HepG2 (cell line): ENCODE measurements around the gene AAMP. TPM values are rescaled to one million over a fixed set of nuclear protein-coding genes. Genes with fewer than 3 reads are reported as not detected.

Experiments used
- ATF1 ChIP-seq: IDR thresholded peaks from 2 replicates; pipeline ENCODE4 v1.6.1; 2016; ENCODE audit warnings: mild to moderate bottlenecking, control low read depth
- FOXA3 ChIP-seq: IDR thresholded peaks from 2 replicates; pipeline ENCODE4 v1.6.1; 2016; ENCODE audit warnings: missing genetic modification reagents, missing compliant biosample characterization
- HINFP ChIP-seq: sonication (generic); formaldehyde crosslinking; IDR thresholded peaks from 2 replicates; pipeline ENCODE4 v1.4.0; 2020; ENCODE audit warnings: low read depth, mild to moderate bottlenecking, missing genetic modification reagents
- HMGXB4 ChIP-seq, 2 experiments: sonication (generic) in 1 of 2; formaldehyde crosslinking in 1 of 2; IDR thresholded peaks; 2 replicates each; pipeline versions ENCODE4 v1.4.0 to v1.6.1; 2018 to 2020; ENCODE audit warnings: missing genetic modification reagents in 2 of 2, borderline replicate concordance in 1 of 2, low read depth in 1 of 2, mild to moderate bottlenecking in 1 of 2, missing biosample characterization in 1 of 2
- KDM3A ChIP-seq: IDR thresholded peaks from 2 replicates; pipeline ENCODE4 v1.6.1; 2018; ENCODE audit warnings: low read depth, missing compliant biosample characterization
- PRDM15 ChIP-seq: sonication (generic); formaldehyde crosslinking; IDR thresholded peaks from 2 replicates; pipeline ENCODE4 v1.4.0; 2020; ENCODE audit warnings: missing genetic modification reagents
- PTBP1 ChIP-seq: fragments of 200-400 bp; formaldehyde crosslinking; IDR thresholded peaks from 2 replicates; pipeline ENCODE4 v1.6.1; 2018; ENCODE audit warnings: low read length, low read depth; ENCODE audit not compliant: poor library complexity, severe bottlenecking
- RFXAP ChIP-seq: sonication (generic); formaldehyde crosslinking; IDR thresholded peaks from 2 replicates; pipeline ENCODE4 v1.4.0; 2020; ENCODE audit warnings: missing genetic modification reagents, borderline replicate concordance
- SIN3A ChIP-seq: IDR thresholded peaks from 2 replicates; pipeline ENCODE4 v1.6.1; 2011; ENCODE audit warnings: low read depth, mild to moderate bottlenecking, control low read depth, low read length, borderline replicate concordance
- SIX1 ChIP-seq: sonication (generic); formaldehyde crosslinking; IDR thresholded peaks from 2 replicates; pipeline ENCODE4 v1.4.0; 2020; ENCODE audit warnings: missing genetic modification reagents, borderline replicate concordance
- SUZ12 ChIP-seq: fragments of 150-350 bp; IDR thresholded peaks from 2 replicates; pipeline ENCODE4 v1.6.1; 2014; ENCODE audit warnings: low read depth, low read length
- TCF7 ChIP-seq: sonication (generic); IDR thresholded peaks from 2 replicates; pipeline ENCODE4 v1.6.1; 2016; ENCODE audit warnings: antibody characterized with exemption, low read depth
- ZBTB43 ChIP-seq: sonication (generic); formaldehyde crosslinking; conservative IDR thresholded peaks from 2 replicates; pipeline ENCODE4 v1.4.0; 2020; ENCODE audit warnings: missing genetic modification reagents
- ZNF17 ChIP-seq: sonication (generic); formaldehyde crosslinking; IDR thresholded peaks from 2 replicates; pipeline ENCODE4 v1.5.0; 2020; ENCODE audit warnings: mild to moderate bottlenecking, missing genetic modification reagents
- ZNF253 ChIP-seq: sonication (generic); formaldehyde crosslinking; IDR thresholded peaks from 2 replicates; pipeline ENCODE4 v1.8.0; 2022; ENCODE audit warnings: mild to moderate bottlenecking, missing genetic modification reagents, borderline replicate concordance
- ZNF326 ChIP-seq: sonication (generic); formaldehyde crosslinking; IDR thresholded peaks from 2 replicates; pipeline ENCODE4 v1.4.0; 2020; ENCODE audit warnings: missing genetic modification reagents, borderline replicate concordance
- ZNF513 ChIP-seq: sonication (generic); formaldehyde crosslinking; conservative IDR thresholded peaks from 2 replicates; pipeline ENCODE4 v1.5.0; 2020; ENCODE audit warnings: missing genetic modification reagents
- ZNF570 ChIP-seq: sonication (generic); formaldehyde crosslinking; IDR thresholded peaks from 2 replicates; pipeline ENCODE4 v1.4.0; 2020; ENCODE audit warnings: mild to moderate bottlenecking, missing genetic modification reagents, borderline replicate concordance
- polyA plus RNA-seq, 8 experiments: library from polyadenylated mRNA; depleted of rRNA in 3 of 8; stranded (reverse) in 7 of 8; unstranded in 1 of 8; fragments of >200 nt; fragmentation: Illumina TruSeq in 4 of 8; extraction: Trizol in 4 of 8; gene quantifications; 2 replicates each; pipeline versions ENCODE4 v1.2.1 to v1.2.3, GENCODE V29; 2011 to 2016; ENCODE audit warnings: low read depth in 4 of 8, missing spikeins in 1 of 8, mixed read lengths in 1 of 8; ENCODE audit not compliant: insufficient read depth in 1 of 8
- total RNA-seq, 5 experiments: library from RNA; depleted of rRNA; stranded (reverse); fragments of >200 nt; fragmentation: Illumina TruSeq; extraction: Trizol; gene quantifications; 2 replicates each; pipeline ENCODE4 v1.2.3, GENCODE V29; 2016; ENCODE audit warnings: low read depth in 1 of 5

Gene AAMP
- total and polyA plus RNA-seq, 2 of the 13 experiments (the other 11 are each of a cell fraction or from before 2014, with no cell fraction given): 110 to 186 TPM

GRCh38 chr2:218293715-218294429 lies 23.9 kb upstream of the AAMP start (continued):
- TF ChIP-seq RFXAP (CRISPR knock-in tag) (0 out of 2 replicates have a peak, but pooled peaks have one; percentile 8), FOXA3 (no peak), ZNF253 (CRISPR knock-in tag) (no peak), HMGXB4 (CRISPR knock-in tag; IDR thresholded peaks at IDR 0.05; ENCODE audit: borderline replicate concordance in 1 of 2, low read depth in 1 of 2) (0 out of 4 replicates have a peak, but pooled peaks of 1 of the 2 experiments have one; percentile 29), PTBP1 (no peak), ATF1 (0 out of 2 replicates have a peak, but pooled peaks have one; percentile 24), ZNF326 (no peak), ZBTB43 (CRISPR knock-in tag) (0 out of 2 replicates have a peak, but pooled peaks have one; percentile 24), KDM3A (no peak), HINFP (CRISPR knock-in tag) (0 out of 2 replicates have a peak, but pooled peaks have one; percentile 9), SIN3A (0 out of 2 replicates have a peak, but pooled peaks have one; percentile 58), PRDM15 (CRISPR knock-in tag) (0 out of 2 replicates have a peak, but pooled peaks have one; percentile 4), ZNF570 (CRISPR knock-in tag) (no peak), SUZ12 (no peak), ZNF17 (CRISPR knock-in tag) (no peak), ZNF513 (CRISPR knock-in tag) (no peak), TCF7 (peak; percentile 2; the same call in 1 of the 2 replicates), SIX1 (CRISPR knock-in tag) (0 out of 2 replicates have a peak, but pooled peaks have one; percentile 0)
